CD14-positive monocyte (primary cell): ENCODE data around the gene VARS1. TPM values are rescaled to one million over a fixed set of nuclear protein-coding genes. Genes with fewer than 3 reads are reported as not detected.

ENCODE experiments used
- DNase-seq, 3 donors: peaks; one replicate each; pipeline ENCODE4 v3.0.0-alpha.2; 2011 to 2022
- H2AFZ ChIP-seq: 2 replicates; pipeline ENCODE4 v1.6.0; 2012; ENCODE audit warnings: mild to moderate bottlenecking, low read depth, low read length, inconsistent platforms; ENCODE audit not compliant: insufficient read depth, poor library complexity, severe bottlenecking
- H3K27ac ChIP-seq, 2 donors: 1 replicate in 1 of 2; 2 replicates in 1 of 2; pipeline ENCODE4 v1.5.1; 2012 to 2013; ENCODE audit warnings: low read length in 2 of 2, control low read depth in 1 of 2, inconsistent platforms in 1 of 2, low read depth in 1 of 2, mild to moderate bottlenecking in 1 of 2
- H3K27me3 ChIP-seq, 2 donors: one replicate each; pipeline versions ENCODE4 v1.6.0 to v1.6.1; 2011 to 2013; ENCODE audit warnings: low read length in 2 of 2; ENCODE audit not compliant: control insufficient read depth in 2 of 2, insufficient read depth in 2 of 2
- H3K36me3 ChIP-seq, 2 donors: replicated peaks in 1 of 2; 1 replicate in 1 of 2; 2 replicates in 1 of 2; pipeline versions ENCODE4 v1.5.1 to v1.6.1; 2012 to 2013; ENCODE audit warnings: low read length in 2 of 2, control low read depth in 1 of 2, inconsistent platforms in 1 of 2, mild to moderate bottlenecking in 1 of 2; ENCODE audit not compliant: insufficient read depth in 2 of 2, control insufficient read depth in 1 of 2
- H3K4me1 ChIP-seq, 2 donors: 1 replicate in 1 of 2; 2 replicates in 1 of 2; pipeline versions ENCODE4 v1.5.1 to v1.6.1; 2012 to 2013; ENCODE audit warnings: low read length in 2 of 2, control low read depth in 1 of 2, inconsistent platforms in 1 of 2, mild to moderate bottlenecking in 1 of 2, moderate library complexity in 1 of 2; ENCODE audit not compliant: insufficient read depth in 2 of 2, control insufficient read depth in 1 of 2
- H3K4me2 ChIP-seq: replicated peaks from 2 replicates; pipeline ENCODE3; 2012; ENCODE audit warnings: low read length, moderate library complexity, mild to moderate bottlenecking; ENCODE audit not compliant: poor library complexity, severe bottlenecking; ENCODE audit errors: extremely low read depth
- H3K4me3 ChIP-seq, 3 experiments: fragments of 200-600 bp in 1 of 3; sonication (generic) in 1 of 3; replicated peaks in 1 of 3; 1 replicate in 2 of 3; 2 replicates in 1 of 3; pipeline ENCODE4 v1.5.1; 2011 to 2013; ENCODE audit warnings: low read length in 3 of 3, mild to moderate bottlenecking in 3 of 3, control low read depth in 2 of 3, low read depth in 2 of 3, inconsistent platforms in 1 of 3, moderate library complexity in 1 of 3
- H3K79me2 ChIP-seq: 2 replicates; pipeline ENCODE4 v1.6.0; 2012; ENCODE audit warnings: mild to moderate bottlenecking, control low read depth, inconsistent platforms, low read length, moderate library complexity; ENCODE audit not compliant: insufficient read depth
- H3K9ac ChIP-seq: 2 replicates; pipeline ENCODE4 v1.6.0; 2017; ENCODE audit warnings: low read length, mild to moderate bottlenecking; ENCODE audit not compliant: insufficient read depth, poor library complexity, severe bottlenecking
- H3K9me3 ChIP-seq, 2 donors: replicated peaks in 1 of 2; 1 replicate in 1 of 2; 2 replicates in 1 of 2; pipeline versions ENCODE4 v1.5.1 to v1.6.1; 2012 to 2013; ENCODE audit warnings: low read length in 2 of 2, control low read depth in 1 of 2; ENCODE audit not compliant: control insufficient read depth in 1 of 2, insufficient read depth in 1 of 2
- H4K20me1 ChIP-seq: 2 replicates; pipeline ENCODE4 v1.6.0; 2012; ENCODE audit warnings: mild to moderate bottlenecking, low read length, control low read depth, moderate library complexity; ENCODE audit not compliant: insufficient read depth
- H3K27ac Mint-ChIP-seq, 7 donors: one replicate each; pipeline ENCODE4 v1.8.0; 2020; ENCODE audit warnings: mild to moderate bottlenecking in 7 of 7, mixed read lengths in 7 of 7, moderate library complexity in 6 of 7, inconsistent platforms in 2 of 7
- H3K27me3 Mint-ChIP-seq, 3 donors: one replicate each; pipeline ENCODE4 v1.8.0; 2021 to 2022; ENCODE audit warnings: low read depth in 3 of 3, mild to moderate bottlenecking in 3 of 3, mixed read lengths in 3 of 3, moderate library complexity in 3 of 3, inconsistent platforms in 1 of 3
- H3K36me3 Mint-ChIP-seq, 2 donors: one replicate each; pipeline ENCODE4 v1.8.0; 2020; ENCODE audit warnings: mixed read lengths in 2 of 2, inconsistent platforms in 1 of 2, mild to moderate bottlenecking in 1 of 2
- H3K4me1 Mint-ChIP-seq: one replicate; pipeline ENCODE4 v1.8.0; 2020; ENCODE audit warnings: mild to moderate bottlenecking, mixed read lengths
- H3K4me3 Mint-ChIP-seq, 2 donors: one replicate each; pipeline ENCODE4 v1.8.0; 2020; ENCODE audit warnings: mild to moderate bottlenecking in 2 of 2, mixed read lengths in 2 of 2, moderate library complexity in 1 of 2
- H3K9me3 Mint-ChIP-seq, 7 donors: one replicate each; pipeline ENCODE4 v1.8.0; 2020 to 2022; ENCODE audit warnings: mixed read lengths in 7 of 7, mild to moderate bottlenecking in 6 of 7, moderate library complexity in 6 of 7, inconsistent platforms in 2 of 7
- CTCF ChIP-seq: fragments of 200-600 bp; IDR thresholded peaks from one replicate; pipeline ENCODE4 v1.8.0; 2022; ENCODE audit warnings: antibody characterized with exemption, mild to moderate bottlenecking
- WGBS: methylation state at CpG from one replicate; pipeline ENCODE4 v1.1.5; 2013; ENCODE audit warnings: missing lambda C conversion rate; ENCODE audit not compliant: insufficient coverage; 5-methylcytosine and 5-hydroxymethylcytosine counted together
- intact Hi-C, 2 donors: fragments of 100-400 bp; cut with micrococcal nuclease; formaldehyde crosslinking; loops; one replicate each; pipeline versions ENCODE4 v1.15.0 to v1.15.1; 2023
- polyA plus RNA-seq, 3 donors: library from polyadenylated mRNA; depleted of rRNA in 1 of 3; unstranded in 2 of 3; stranded (reverse) in 1 of 3; fragments of 300-500 nt in 2 of 3; fragments of >200 nt in 1 of 3; fragmentation: Illumina TruSeq in 2 of 3; gene quantifications; 1 replicate in 2 of 3; 2 replicates in 1 of 3; pipeline ENCODE4 v1.2.3, GENCODE V29; 2012 to 2021

Gene VARS1
- polyA plus RNA-seq, 3 donors, result 22.2 to 28.9 (median 27.3) TPM

- H3K27ac ChIP-seq, result no peak overlapping the region
- no peaks in the 10 kb centered on the region for H3K27me3 ChIP-seq
- H3K36me3 Mint-ChIP-seq, result peaks cover 19 to 45% of the 10 kb centered on the region in 2 donors
- no peak overlapping the region for H3K9ac ChIP-seq
- DNase-seq, result peak in 2 of 3 donors; percentile 19
- peak overlapping the region in 4 of 7 donors; percentile 5 to 91 (median 54) for H3K27ac Mint-ChIP-seq
- no peaks in the 10 kb centered on the region for H3K27me3 Mint-ChIP-seq
- H3K4me1 Mint-ChIP-seq, result peaks cover 25% of the 10 kb centered on the region
- no peak overlapping the region for H3K4me2 ChIP-seq
- no peaks in the 10 kb centered on the region for H3K9me3 Mint-ChIP-seq
- no peak overlapping the region for H2AFZ ChIP-seq
- TF ChIP-seq CTCF, result peak; percentile 74
- no peaks in the 10 kb centered on the region for H4K20me1 ChIP-seq
- H3K79me2 ChIP-seq, result peaks cover 23% of the 10 kb centered on the region
- H3K9me3 ChIP-seq, result no peaks in the 10 kb centered on the region
- peaks cover 24 to 35% of the 10 kb centered on the region in 2 donors for H3K4me1 ChIP-seq
- H3K4me3 ChIP-seq, result no peak overlapping the region
- no peak overlapping the region for H3K4me3 Mint-ChIP-seq
- intact Hi-C loops, result loop anchor here (5.0 to 10.0 kb wide), 2 partner anchors 44 to 57 kb away; partner anchors contain the start of gene CLIC1 (in 1 of the 2)
- peaks cover 12 to 23% of the 10 kb centered on the region in 2 donors for H3K36me3 ChIP-seq
- WGBS, result 63% methylated on average over 7 of the region's 12 CpGs
Measured at GRCh38 chr6:31791324-31792089, 4.0 kb downstream of the VARS1 start.

GRCh38 chr6:31785475-31785874 is 10.1 kb downstream of the VARS1 start:
- Histone ChIP-seq H3K9ac (no peak overlapping the region), H3K79me2 (no peaks in the 10 kb centered on the region), H3K27me3 (no peaks in the 10 kb centered on the region), H3K36me3 (peaks cover 49 to 68% of the 10 kb centered on the region in 2 donors), H2AFZ (no peak overlapping the region), H3K27ac (no peak overlapping the region), H3K4me2 (no peak overlapping the region), H3K9me3 (no peaks in the 10 kb centered on the region), H3K4me1 (peaks cover 0 to 2% of the 10 kb centered on the region in 2 donors), H3K4me3 (no peak overlapping the region), H4K20me1 (no peaks in the 10 kb centered on the region)
- H3K36me3 Mint-ChIP-seq, result peaks cover 38 to 81% of the 10 kb centered on the region in 2 donors
- peaks cover under 1% of the 10 kb centered on the region for H3K4me1 Mint-ChIP-seq
- intact Hi-C loops, result no loop called here
- no peak for TF ChIP-seq CTCF
- no peak overlapping the region for H3K27ac Mint-ChIP-seq
- H3K9me3 Mint-ChIP-seq, result no peaks in the 10 kb centered on the region
- no peak overlapping the region for H3K4me3 Mint-ChIP-seq
- 99% methylated on average over 6 of the region's 11 CpGs for WGBS
- no peak for DNase-seq
- peaks cover 0 to 3% (median 0%) of the 10 kb centered on the region in 3 donors for H3K27me3 Mint-ChIP-seq
